HG02610 (cell line): ENCODE results near the gene CDKL2.
"Not testable (repeated sequence)": the region's sequence is repeated elsewhere in the genome, so short reads cannot be mapped to it uniquely, and the experiment has no call there.

Experiments used
- ATAC-seq: cut with Tn5 transposase; IDR thresholded peaks from one replicate; pipeline ENCODE4 v1.9.1; 2021; ENCODE audit warnings: mild to moderate bottlenecking, moderate library complexity; ENCODE audit not compliant: unreplicated experiment

Gene CDKL2

DNA sequence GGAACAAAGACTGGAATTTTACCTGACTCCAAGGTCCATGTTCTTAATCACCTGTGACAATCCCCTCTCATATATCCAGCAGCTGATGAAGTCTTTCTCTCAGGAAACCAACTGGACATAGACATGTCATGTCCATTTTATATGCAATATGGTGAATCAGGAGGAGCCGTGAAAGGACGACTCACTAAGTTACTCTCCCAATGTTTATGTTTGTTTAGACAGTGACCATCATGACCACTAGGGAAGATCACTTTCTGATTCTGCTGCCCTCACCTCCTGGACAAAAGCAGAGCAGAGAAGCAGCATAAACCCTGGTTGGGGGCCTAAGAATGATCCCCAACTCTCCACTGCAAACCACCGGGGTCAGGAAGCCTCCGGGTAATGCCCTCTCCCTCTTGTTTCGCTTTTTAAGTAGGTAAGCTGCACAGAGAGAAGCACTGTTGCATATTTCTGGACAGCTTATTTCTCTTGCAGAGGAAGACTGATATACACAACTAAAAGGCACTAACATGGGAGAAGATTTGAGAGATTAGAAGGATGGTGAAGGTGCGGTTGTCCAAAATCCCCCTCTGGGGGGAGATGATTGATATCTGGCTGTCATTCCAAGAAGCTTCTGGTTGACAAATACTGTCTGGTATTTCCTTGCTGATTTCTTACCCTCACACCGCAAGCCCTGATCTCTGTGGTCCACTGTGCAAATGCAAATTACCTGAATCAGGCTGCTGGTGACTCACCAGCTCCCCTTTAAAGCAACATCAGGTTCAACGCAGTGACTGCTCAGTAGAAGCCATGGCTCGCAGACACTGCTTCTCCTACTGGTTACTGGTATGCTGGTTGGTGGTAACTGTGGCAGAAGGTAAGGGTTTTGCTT lies 74.8 kb downstream of the CDKL2 start, which contains the start of gene ODAPH:
Gene ODAPH (plus strand): TSS at position 773 of the 871 bp plus-strand sequence. CDS start 17 bp downstream, at position 790.
- ATAC-seq, result peak; percentile 97

DNA sequence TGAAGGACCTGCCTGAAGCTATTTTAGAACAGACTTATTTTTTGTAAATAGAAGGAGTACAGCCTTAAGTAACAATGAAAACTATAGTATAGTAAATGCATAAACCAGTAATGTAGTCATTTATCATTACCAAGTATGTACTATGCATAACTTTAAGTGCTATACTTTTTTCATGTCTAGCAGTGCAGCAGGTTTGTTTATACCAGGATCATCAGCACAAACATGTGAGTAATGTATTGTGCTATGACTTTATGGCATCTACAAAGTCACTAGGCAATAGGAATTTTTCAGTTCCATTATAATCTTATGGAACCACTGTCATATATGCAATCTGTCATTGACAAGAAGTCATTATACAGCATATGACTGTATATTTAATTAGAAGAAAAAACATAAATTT lies 77.9 kb downstream of the CDKL2 start:
- ATAC-seq, result no peak

DNA sequence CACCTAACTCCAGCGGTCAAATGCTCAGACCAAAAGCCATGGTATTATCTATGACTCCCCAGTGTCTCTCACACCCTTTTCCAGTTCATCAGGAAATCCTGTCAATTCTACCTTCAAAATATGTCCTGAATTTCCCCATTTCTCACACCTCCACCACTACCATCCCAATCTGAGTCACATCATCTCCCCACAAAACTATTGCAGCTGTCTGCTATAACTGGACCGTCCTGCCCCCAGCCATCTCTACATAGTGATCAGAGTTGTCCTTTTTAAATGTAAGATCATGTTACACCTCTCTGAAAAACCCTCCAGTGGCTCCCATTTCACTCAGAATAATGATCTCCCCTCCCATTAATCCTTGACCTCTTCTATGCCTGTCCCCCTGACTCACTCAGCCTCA lies 81.3 kb downstream of the CDKL2 start:
- ATAC-seq, result no peak

DNA sequence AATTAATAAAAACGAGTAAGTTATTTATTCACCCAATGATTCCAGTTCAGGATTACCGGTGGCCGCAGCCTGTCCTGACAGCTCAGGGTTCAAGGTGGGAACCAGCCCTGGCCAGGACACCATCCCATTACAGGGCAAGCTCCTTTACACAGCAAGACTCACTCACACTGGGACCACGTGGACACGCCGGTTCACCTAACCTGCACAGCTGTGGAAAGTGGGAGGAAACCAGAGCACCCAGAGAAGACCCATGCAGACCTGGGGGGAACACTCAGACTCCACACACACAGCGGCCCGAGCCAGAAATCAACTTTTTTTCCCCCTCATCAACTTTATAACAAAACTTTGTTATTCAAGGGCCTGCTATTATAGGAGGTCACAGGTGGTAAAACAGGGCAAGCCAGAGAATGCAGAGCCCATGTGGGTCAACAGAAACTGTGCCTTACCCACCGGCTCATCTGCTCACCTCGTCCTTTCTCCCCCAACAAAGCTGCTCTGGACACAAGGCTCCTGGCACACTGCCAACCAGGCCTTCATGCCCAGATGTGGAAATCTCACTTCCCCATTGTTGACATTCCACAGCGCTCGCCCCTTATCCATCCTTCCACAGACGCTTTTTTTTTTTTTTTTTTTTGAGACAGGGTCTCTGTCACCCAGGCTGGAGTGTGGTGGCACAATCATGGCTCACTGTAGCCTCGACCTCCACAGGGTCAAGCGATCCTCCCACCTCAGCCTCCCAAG lies 82.5 kb downstream of the CDKL2 start:
- ATAC-seq, result no peak

DNA sequence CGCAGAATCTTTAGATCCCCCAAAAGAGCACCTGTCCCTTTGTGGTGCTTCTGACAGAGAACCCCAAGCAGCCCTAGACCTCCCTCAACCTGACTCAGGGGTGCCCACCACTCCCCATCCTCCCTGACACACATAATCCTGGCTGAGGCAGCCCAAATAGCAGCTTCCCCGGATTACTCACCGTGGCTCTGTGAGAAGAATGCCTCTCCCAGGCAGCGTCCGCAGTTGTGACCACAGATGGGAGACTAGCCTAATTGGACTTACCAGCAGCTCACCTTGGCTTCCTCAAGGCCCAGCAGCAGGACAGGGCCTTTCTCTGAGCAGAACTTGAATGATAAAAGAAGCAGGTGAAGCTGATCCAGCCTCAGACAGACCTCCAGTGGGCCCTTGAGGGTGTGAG lies 84.8 kb downstream of the CDKL2 start:
- ATAC-seq, result no peak

DNA sequence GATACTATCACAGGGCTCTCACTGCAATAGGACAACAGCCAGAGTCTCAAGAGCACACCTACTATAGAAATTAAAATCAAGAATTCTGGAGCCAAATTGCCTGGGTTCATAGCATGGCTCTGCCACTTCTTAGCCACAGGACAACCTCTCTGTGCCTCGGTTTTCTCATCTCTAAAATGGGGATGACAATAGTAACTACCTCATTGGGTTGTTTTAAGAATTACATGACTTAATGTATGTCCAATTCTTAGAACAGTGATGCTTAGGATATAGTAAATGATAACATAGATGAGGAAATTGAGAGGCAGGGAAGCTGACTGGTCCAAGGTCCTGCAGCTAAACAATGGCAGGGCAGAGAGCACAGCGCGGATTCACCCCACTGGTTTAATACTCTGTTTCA lies 85.5 kb downstream of the CDKL2 start:
- no peak for ATAC-seq

DNA sequence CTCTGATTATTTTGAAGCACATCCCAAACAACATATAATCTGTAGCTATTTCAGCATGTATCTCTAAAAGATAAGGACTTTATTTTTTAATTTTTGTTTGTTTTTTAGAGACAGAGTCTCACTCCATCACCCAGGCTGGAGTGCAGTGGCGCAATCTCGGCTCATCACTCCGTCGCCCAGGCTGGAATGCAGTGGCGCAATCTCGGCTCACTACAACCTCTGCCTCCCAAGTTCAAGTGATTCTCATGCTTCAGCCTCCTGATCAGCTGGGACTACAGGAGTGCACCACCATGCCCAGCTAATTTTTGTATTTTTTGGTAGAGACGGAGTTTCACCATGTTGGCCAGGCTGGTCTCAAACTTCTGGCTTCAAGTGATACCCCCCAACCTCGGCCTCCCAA lies 86.1 kb downstream of the CDKL2 start:
- ATAC-seq, result not testable (repeated sequence)

DNA sequence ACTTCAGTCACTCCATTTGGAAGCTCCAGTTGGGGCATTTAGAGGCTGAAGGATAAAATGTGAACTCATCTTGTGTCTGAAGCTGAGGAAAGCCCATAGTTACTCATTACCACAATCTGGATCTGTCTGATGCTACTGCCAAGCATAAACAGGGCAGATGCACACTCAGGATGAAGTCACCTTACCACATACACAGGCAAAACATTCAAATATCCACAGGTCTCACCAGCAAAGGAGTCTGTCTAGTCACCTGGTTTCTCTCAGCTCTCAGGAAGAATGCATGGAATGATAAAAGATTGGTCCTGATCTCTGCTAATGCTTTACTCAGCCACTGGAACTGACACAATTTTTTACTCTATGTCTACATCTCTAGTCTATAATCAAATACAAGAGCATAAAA lies 87.5 kb downstream of the CDKL2 start:
- ATAC-seq, result no peak

DNA sequence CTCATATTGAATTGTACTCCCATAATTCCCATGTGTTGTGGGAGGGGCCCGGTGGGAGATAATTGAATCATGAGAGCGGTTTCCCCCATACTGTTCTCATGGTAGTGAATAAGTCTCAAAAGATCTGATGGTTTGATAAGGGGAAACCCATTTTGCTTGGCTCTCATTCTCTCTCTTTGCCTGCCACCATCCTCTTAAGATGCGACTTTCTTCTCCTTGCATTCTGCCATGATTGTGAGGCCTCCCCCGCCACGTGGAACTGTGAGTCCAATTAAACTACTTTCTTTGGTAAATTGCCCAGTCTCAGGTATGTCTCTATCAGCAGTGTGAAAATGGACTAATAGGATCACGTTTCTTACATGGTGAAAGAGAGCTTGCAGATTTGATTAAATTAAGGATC lies 93.0 kb downstream of the CDKL2 start:
- ATAC-seq, result not testable (repeated sequence)

DNA sequence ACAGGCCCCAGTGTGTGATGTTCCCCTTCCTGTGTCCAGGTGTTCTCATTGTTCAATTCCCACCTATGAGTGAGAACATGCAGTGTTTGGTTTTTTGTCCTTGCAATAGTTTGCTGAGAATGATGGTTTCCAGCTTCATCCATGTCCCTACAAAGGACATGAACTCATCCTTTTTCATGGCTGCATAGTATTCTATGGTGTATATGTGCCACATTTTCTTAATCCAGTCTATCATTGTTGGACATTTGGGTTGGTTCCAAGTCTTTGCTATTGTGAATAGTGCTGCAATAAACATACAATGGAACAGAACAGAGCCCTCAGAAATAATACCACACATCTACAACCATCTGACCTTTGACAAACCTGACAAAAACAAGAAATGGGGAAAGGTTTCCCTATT lies 96.4 kb downstream of the CDKL2 start:
- ATAC-seq, result not testable (repeated sequence)

DNA sequence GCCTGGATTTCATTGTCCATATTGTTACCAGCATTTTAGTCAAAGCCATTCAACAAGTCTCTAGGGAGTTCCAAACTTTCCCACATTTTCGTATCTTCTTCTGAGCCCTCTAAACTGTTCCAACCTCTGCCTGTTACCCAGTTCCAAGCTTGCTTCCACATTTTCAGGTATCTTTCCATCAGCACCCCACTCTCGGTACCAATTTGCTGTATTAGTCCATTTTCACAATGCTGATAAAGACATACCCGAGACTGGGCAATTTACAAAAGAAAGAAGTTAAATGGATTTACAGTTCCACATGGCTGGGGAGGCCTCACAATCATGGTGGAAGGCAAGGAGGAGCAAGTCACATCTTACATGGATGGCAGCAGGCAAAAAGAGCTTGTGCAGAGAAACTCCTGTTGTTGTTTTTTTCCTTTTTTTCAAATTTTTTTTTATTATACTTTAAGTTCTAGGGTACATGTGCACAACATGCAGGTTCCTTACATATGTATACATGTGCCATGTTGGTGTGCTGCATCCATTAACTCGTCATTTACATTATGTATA lies 96.9 kb downstream of the CDKL2 start:
- not testable (repeated sequence) for ATAC-seq

DNA sequence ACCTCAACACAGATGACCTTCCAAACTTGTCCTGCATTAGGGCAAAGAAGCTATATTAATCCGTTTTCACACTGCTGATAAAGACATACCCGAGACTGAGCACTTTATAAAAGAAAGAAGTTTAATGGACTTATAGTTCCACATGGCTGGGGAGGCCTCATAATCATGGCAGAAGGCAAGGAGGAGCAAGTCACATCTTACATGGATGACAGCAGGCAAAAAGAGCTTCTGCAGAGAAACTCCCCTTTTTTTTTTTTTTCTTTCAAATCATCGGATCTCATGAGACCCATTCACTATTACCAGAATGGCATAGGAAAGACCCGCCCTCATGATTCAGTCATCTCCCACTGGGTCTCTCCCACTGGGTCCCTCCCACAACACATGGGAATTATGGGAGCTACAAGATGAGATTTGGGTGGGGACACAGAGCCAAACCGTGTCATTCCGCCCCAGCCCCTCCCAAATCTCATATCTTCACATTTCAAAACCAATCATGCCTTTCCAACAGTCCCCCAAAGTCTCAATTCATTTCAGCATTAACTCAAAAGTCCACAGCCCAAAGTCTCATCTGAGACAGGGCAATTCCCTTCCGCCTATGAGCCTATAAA lies 98.7 kb downstream of the CDKL2 start:
- ATAC-seq, result not testable (repeated sequence)

DNA sequence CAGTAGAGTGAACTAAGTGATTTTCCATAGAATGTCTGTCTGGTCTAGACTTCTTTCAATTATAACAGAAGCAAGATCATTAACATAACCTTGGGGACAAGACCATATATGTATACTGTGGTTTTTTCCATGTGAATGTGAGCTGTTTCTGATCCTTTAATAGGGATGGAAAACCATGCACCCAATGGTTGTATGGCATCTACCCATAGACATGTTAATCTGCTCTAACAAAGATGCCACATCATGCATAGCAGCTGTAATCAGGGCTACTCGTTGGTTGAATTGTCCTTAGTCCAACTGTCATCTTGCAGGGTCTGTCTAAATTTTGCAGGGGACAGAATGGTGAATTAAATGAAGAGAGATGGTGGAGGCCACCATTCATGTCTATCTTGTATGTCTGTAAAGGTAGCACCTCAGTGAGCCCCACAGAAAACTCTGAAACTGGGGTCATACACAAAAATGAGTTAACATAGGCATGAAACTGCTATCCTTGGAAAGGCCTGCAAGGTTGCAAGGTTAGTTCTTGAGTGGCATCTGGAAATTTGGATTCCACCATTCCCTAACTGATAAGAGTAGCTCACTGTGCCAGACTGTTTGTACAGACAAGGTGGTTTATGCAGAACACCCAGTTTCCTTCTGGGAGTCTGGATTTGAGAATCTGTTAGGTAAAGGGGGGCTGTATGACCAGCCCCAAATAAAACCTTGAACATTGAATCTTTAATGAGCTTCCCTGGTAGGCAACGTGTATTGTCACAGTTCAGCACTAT lies 99.6 kb downstream of the CDKL2 start:
- ATAC-seq, result no peak
